Transverse colon (tissue), 4 donors: ENCODE results near the gene APC2.

Experiments
- CTCF ChIP-seq, 5 experiments: fragments of 200-600 bp in 3 of 5; fragments of 450-650 bp in 2 of 5; sonication (generic) in 3 of 5; IDR thresholded peaks; 1 replicate in 2 of 5; 2 replicates in 3 of 5; pipeline ENCODE4 v1.5.1; 2016 to 2017; ENCODE audit warnings: antibody characterized with exemption in 5 of 5, inconsistent platforms in 3 of 5, mild to moderate bottlenecking in 2 of 5, moderate library complexity in 1 of 5
- POLR2A ChIP-seq: fragments of 450-650 bp; IDR thresholded peaks from one replicate; pipeline ENCODE4 v1.6.1; 2016; ENCODE audit warnings: antibody characterized with exemption, mild to moderate bottlenecking, moderate library complexity
- POLR2AphosphoS5 ChIP-seq, 3 donors: sonication (generic); formaldehyde crosslinking; IDR thresholded peaks; one replicate each; pipeline ENCODE4 v1.6.1; 2016; ENCODE audit warnings: antibody characterized with exemption in 3 of 3

- peak; percentile 92 for TF ChIP-seq POLR2A
- peak; percentile 91 to 98 (median 93) for TF ChIP-seq CTCF (IDR thresholded peaks at IDR 0.05)
- peak; percentile 94 to 97 (median 97) for TF ChIP-seq POLR2AphosphoS5 (IDR thresholded peaks at IDR 0.05)
These were observed 11.6 kb upstream of the APC2 start, which contains the start of gene RPS15 for GRCh38 chr19:1438035-1438932.
